T-helper 2 cell treated with Interferon-gamma antibody and Interleukin-4, amounts not matched to agents 5 μg/mL and 100 μg/mL, for 36 hours (primary cell): ENCODE results near the gene MKRN2OS.

Experiments
- DNase-seq: peaks from one replicate; pipeline ENCODE4 v3.0.0; 2021; ENCODE audit warnings: low spot score
- H3K27ac Mint-ChIP-seq: one replicate; pipeline ENCODE4 v1.8.0; 2021; ENCODE audit warnings: mild to moderate bottlenecking, mixed read lengths
- H3K27me3 Mint-ChIP-seq: one replicate; pipeline ENCODE4 v1.8.0; 2021; ENCODE audit warnings: low read depth, mixed read lengths
- H3K36me3 Mint-ChIP-seq: one replicate; pipeline ENCODE4 v1.8.0; 2021; ENCODE audit warnings: low read depth, mixed read lengths
- H3K4me1 Mint-ChIP-seq: one replicate; pipeline ENCODE4 v1.8.0; 2021; ENCODE audit warnings: low read depth, mixed read lengths
- H3K4me3 Mint-ChIP-seq: one replicate; pipeline ENCODE4 v1.8.0; 2022; ENCODE audit warnings: mild to moderate bottlenecking, moderate library complexity, mixed read lengths
- H3K9me3 Mint-ChIP-seq: one replicate; pipeline ENCODE4 v1.8.0; 2021; ENCODE audit warnings: mixed read lengths

The MKRN2OS gene, protein sequence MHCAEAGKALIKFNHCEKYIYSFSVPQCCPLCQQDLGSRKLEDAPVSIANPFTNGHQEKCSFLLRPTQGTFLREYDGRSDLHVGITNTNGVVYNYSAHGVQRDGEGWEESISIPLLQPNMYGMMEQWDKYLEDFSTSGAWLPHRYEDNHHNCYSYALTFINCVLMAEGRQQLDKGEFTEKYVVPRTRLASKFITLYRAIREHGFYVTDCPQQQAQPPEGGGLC

DNA sequence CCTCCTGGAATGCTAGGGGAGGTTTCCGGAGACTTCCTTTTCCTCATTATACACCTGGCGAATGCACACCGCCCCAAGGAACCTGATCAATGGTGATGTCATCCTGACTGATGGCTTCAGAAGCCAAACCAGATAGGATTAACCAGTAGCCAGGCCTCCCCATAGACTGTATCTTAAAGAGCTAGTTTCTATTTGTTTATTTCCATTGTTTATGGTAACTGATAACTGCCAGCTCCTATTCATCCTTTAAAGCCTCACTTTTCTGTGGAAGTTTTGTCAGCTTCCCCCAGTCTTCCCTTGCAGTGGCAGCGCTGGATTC, at the start of gene MKRN2OS:
MKRN2OS (minus strand) TSS at position 27 of the 319 bp plus-strand sequence. CDS start 35 bp downstream, outside the sequence.
- Mint-ChIP-seq H3K27ac (no peak within 1 kb of the TSS), H3K9me3 (no peaks in the 10 kb centered on the region)

GRCh38 chr3:12593473-12593872, 48.2 kb upstream of the MKRN2OS start:
- H3K36me3 Mint-ChIP-seq, result peaks cover 46% of the 10 kb centered on the region
- DNase-seq, result no peak
- H3K4me1 Mint-ChIP-seq, result no peaks in the 10 kb centered on the region
- no peak overlapping the region for H3K27ac Mint-ChIP-seq
- H3K4me3 Mint-ChIP-seq, result no peak overlapping the region
- H3K27me3 Mint-ChIP-seq, result no peaks in the 10 kb centered on the region
- H3K9me3 Mint-ChIP-seq, result no peaks in the 10 kb centered on the region

More for the DNA sequence above, at the start of gene MKRN2OS:
- Mint-ChIP-seq H3K27me3 (peaks cover 3% of the 10 kb centered on the region), H3K4me1 (no peaks in the 10 kb centered on the region), H3K36me3 (no peaks in the 10 kb centered on the region), H3K4me3 (no peak within 1 kb of the TSS)
- no peak for DNase-seq

GRCh38 chr3:12591997-12592715, 46.9 kb upstream of the MKRN2OS start:
- H3K4me1 Mint-ChIP-seq, result no peaks in the 10 kb centered on the region
- H3K36me3 Mint-ChIP-seq, result peaks cover 44% of the 10 kb centered on the region
- no peak overlapping the region for H3K4me3 Mint-ChIP-seq
- no peaks in the 10 kb centered on the region for H3K27me3 Mint-ChIP-seq
- no peak for DNase-seq
- no peak overlapping the region for H3K27ac Mint-ChIP-seq
- H3K9me3 Mint-ChIP-seq, result no peaks in the 10 kb centered on the region

- no peak overlapping the region for H3K27ac Mint-ChIP-seq
- no peak for DNase-seq
- no peaks in the 10 kb centered on the region for H3K4me1 Mint-ChIP-seq
- no peak overlapping the region for H3K4me3 Mint-ChIP-seq
- no peaks in the 10 kb centered on the region for H3K27me3 Mint-ChIP-seq
- H3K36me3 Mint-ChIP-seq, result peaks cover 43% of the 10 kb centered on the region
- H3K9me3 Mint-ChIP-seq, result no peaks in the 10 kb centered on the region
These were observed 46.2 kb upstream of the MKRN2OS start for GRCh38 chr3:12591456-12591855.

GRCh38 chr3:12590096-12590495, 44.8 kb upstream of the MKRN2OS start:
- Mint-ChIP-seq H3K27ac (no peak overlapping the region), H3K27me3 (no peaks in the 10 kb centered on the region), H3K36me3 (peaks cover 48% of the 10 kb centered on the region), H3K4me3 (no peak overlapping the region), H3K4me1 (no peaks in the 10 kb centered on the region), H3K9me3 (no peaks in the 10 kb centered on the region)
- no peak for DNase-seq

DNA sequence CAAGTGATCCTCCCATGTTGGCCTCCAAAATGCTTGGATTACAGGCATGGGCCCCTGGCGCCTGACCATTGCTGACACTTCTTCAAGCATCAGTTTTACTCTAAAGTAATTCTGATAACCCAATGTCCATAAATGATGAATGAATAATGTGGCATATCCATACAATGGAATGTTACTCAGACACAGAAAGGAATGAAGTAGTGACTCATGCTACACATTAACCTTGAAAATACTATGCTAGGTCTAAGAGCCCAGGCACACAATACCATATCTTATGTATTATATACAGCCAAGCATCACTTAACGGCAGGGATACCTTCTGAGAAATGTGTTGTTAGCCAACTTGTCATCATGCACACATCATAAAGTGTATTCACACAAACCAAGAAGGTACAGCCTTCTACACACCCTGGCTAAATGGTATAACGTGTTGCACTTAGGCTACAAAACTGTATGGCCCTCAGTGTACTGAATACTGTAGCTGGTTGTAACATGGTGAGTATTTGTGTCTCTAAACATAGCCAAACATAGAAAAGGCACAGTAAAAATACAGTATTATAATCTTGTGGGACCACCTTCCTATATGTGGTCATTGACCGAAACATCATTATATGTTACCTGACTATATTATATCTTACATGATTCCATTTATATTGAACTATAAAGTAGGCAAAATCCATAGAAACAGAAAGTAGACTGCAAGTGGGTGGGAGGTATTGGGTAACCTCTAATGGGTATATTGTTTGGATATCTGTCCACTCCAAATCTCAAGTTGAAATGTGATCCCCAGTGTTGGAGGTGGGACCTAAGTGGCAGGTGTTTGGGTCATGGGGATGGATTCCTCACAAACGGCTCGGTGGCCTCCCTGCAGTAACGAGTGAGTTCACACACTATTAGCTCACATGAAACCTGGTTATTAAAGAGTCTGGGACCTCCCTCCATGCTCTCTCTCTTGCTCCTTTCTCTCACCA, 43.0 kb upstream of the MKRN2OS start:
- Mint-ChIP-seq H3K9me3 (no peaks in the 10 kb centered on the region), H3K27ac (no peak overlapping the region), H3K4me3 (no peak overlapping the region), H3K4me1 (no peaks in the 10 kb centered on the region), H3K27me3 (no peaks in the 10 kb centered on the region), H3K36me3 (peaks cover 54% of the 10 kb centered on the region)
- no peak for DNase-seq

DNA sequence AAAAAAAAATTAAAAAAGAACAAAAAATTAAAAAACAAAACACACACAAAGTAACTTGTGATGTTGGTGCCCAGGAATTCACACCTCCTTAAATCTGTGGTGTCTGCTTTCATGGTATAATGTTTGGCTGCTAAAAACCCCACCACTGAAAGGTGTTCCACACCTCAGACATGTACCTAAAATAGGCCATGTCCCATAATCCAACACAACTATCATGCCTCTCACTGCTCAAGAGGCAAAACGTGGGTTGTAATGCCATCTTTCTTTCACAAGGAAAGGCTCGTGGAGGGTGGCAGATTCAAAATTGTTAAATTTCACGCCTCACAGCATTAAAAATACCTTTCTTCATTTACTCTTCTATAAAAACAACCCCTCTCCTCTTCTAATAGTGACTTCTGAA, 41.1 kb upstream of the MKRN2OS start:
- no peaks in the 10 kb centered on the region for H3K4me1 Mint-ChIP-seq
- DNase-seq, result no peak
- H3K4me3 Mint-ChIP-seq, result no peak overlapping the region
- no peaks in the 10 kb centered on the region for H3K27me3 Mint-ChIP-seq
- H3K27ac Mint-ChIP-seq, result no peak overlapping the region
- H3K36me3 Mint-ChIP-seq, result peaks cover 55% of the 10 kb centered on the region
- no peaks in the 10 kb centered on the region for H3K9me3 Mint-ChIP-seq

- no peak for DNase-seq
- Mint-ChIP-seq H3K4me1 (no peaks in the 10 kb centered on the region), H3K36me3 (peaks cover 55% of the 10 kb centered on the region), H3K27me3 (no peaks in the 10 kb centered on the region), H3K9me3 (no peaks in the 10 kb centered on the region), H3K27ac (no peak overlapping the region), H3K4me3 (no peak overlapping the region)
These were observed 40.7 kb upstream of the MKRN2OS start for GRCh38 chr3:12585970-12586369.

DNA sequence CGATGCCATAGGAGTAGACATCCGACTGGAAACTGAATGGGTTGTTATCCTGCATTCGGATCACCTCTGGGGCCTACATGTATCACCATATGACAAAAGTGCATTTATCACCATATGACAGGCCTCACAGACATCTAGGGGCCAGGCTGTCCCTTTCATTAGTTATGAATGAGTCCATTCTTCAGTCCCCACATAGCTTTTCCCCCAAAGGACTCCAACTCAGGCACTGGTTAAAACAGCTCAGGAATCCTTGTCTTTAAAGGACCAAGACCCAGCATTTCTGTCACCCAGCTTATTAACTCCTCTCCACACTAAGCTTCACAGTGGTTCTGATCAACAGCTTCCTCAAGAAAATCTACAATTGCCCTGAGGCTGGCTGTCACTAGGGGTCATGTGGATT, 39.9 kb upstream of the MKRN2OS start:
- no peak for DNase-seq
- Mint-ChIP-seq H3K27ac (no peak overlapping the region), H3K27me3 (no peaks in the 10 kb centered on the region), H3K4me1 (no peaks in the 10 kb centered on the region), H3K4me3 (no peak overlapping the region), H3K36me3 (peaks cover 55% of the 10 kb centered on the region), H3K9me3 (no peaks in the 10 kb centered on the region)

GRCh38 chr3:12584083-12584482, 38.8 kb upstream of the MKRN2OS start:
- Mint-ChIP-seq H3K27ac (peak overlapping the region; percentile 26), H3K9me3 (no peaks in the 10 kb centered on the region)

DNA sequence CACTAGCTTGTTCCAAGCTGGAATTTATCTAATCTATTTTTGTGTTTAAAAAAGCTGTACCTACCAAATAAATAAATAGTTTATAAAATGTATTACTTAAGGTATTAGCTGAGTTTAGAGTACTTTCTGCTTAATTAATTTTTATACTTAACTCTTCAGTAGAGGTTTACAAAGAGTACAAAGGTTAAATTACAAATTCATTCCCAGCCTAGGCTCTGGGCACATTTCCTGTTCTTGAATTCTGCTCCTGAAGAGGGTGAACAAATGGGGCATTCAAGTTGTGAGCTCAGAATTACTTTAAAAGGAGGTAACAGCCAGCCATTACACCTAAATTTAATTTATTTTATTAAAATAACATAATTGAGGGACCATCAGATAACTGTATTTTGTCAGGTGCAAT, 38.0 kb upstream of the MKRN2OS start:
- DNase-seq, result no peak
- no peaks in the 10 kb centered on the region for H3K27me3 Mint-ChIP-seq
- no peaks in the 10 kb centered on the region for H3K4me1 Mint-ChIP-seq
- H3K9me3 Mint-ChIP-seq, result no peaks in the 10 kb centered on the region
- peaks cover 63% of the 10 kb centered on the region for H3K36me3 Mint-ChIP-seq
- H3K4me3 Mint-ChIP-seq, result no peak overlapping the region
- H3K27ac Mint-ChIP-seq, result no peak overlapping the region

More at GRCh38 chr3:12584083-12584482, 38.8 kb upstream of the MKRN2OS start:
- no peaks in the 10 kb centered on the region for H3K27me3 Mint-ChIP-seq
- DNase-seq, result no peak
- peaks cover 60% of the 10 kb centered on the region for H3K36me3 Mint-ChIP-seq
- H3K4me1 Mint-ChIP-seq, result no peaks in the 10 kb centered on the region
- H3K4me3 Mint-ChIP-seq, result no peak overlapping the region

- no peak for DNase-seq
- no peaks in the 10 kb centered on the region for H3K4me1 Mint-ChIP-seq
- H3K4me3 Mint-ChIP-seq, result no peak overlapping the region
- H3K27ac Mint-ChIP-seq, result no peak overlapping the region
- H3K36me3 Mint-ChIP-seq, result peaks cover 66% of the 10 kb centered on the region
- no peaks in the 10 kb centered on the region for H3K9me3 Mint-ChIP-seq
- H3K27me3 Mint-ChIP-seq, result no peaks in the 10 kb centered on the region
These were observed 37.4 kb upstream of the MKRN2OS start for GRCh38 chr3:12582730-12583129.

DNA sequence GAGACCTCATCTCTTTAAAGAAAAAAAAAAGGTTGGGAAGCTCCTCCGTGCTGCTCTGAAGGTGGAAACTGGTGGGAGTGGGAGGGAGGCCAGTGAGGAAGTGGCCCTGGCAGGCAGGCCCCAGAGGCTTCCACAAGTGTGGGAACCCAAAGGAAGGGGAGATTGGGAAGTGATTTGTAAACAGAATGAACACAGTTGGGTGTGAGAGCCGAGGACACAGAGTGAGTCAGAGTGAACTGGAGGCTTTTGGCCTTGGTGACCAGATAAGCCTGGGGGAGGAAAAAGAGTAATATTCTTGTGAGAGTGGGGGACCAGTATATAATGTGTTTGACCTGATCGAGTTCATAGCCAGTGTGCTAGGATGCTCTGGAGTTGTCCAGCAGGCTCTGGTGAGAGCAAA, 34.6 kb upstream of the MKRN2OS start:
- no peak overlapping the region for H3K4me3 Mint-ChIP-seq
- H3K9me3 Mint-ChIP-seq, result peaks cover 3% of the 10 kb centered on the region
- H3K36me3 Mint-ChIP-seq, result peaks cover 67% of the 10 kb centered on the region
- DNase-seq, result no peak
- H3K27ac Mint-ChIP-seq, result peak overlapping the region; percentile 5
- no peaks in the 10 kb centered on the region for H3K4me1 Mint-ChIP-seq
- no peaks in the 10 kb centered on the region for H3K27me3 Mint-ChIP-seq

DNA sequence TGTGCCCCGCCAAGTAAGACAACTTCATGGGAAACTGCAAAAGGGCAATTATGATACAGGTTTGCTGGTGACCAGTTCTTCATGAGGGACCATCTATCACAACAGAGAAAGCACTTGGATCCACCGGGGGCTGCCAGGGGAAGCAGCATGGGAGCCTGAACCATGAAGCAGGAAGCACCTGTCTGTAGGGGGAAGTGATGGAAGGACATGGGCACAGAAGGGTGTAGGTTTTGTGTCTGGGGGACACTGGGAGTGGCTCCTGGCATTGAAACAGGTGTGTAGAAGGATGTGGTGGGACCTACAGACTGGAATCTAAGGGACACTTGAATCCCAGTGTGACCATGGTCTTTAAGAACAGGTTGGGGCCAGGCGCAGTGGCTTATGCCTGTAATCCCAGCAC, 34.2 kb upstream of the MKRN2OS start:
- H3K9me3 Mint-ChIP-seq, result peaks cover 3% of the 10 kb centered on the region
- DNase-seq, result no peak
- H3K36me3 Mint-ChIP-seq, result peaks cover 62% of the 10 kb centered on the region
- no peak overlapping the region for H3K27ac Mint-ChIP-seq
- no peaks in the 10 kb centered on the region for H3K27me3 Mint-ChIP-seq
- no peaks in the 10 kb centered on the region for H3K4me1 Mint-ChIP-seq
- no peak overlapping the region for H3K4me3 Mint-ChIP-seq
